ENCODE measurements around the gene HOXC10.

The HOXC10 gene

GRCh38 chr12:53986686-53987483 lies 1.9 kb downstream of the HOXC10 start:
- H3K4me1 ChIP-seq (ENCODE audit: control insufficient read depth, insufficient read depth, low read length), result no peaks in the 10 kb centered on the region
- no peaks in the 10 kb centered on the region for H3K36me3 ChIP-seq (ENCODE audit: control insufficient read depth, insufficient read depth, low read length)
- no peak overlapping the region for H3K27ac ChIP-seq (ENCODE audit: insufficient read depth, low read depth, low read length, poor library complexity, severe bottlenecking)
- no peak overlapping the region for H3K4me3 ChIP-seq (ENCODE audit: insufficient read depth, low read depth, low read length)
- H3K27me3 ChIP-seq (ENCODE audit: control insufficient read depth, insufficient read depth, low read length, poor library complexity, severe bottlenecking), result peaks cover 100% of the 10 kb centered on the region
- 48 to 52% methylated on average over 21 of the region's 21 CpGs for WGBS, 2 experiments
- H3K9me3 ChIP-seq (ENCODE audit: control insufficient read depth, low read length), result no peaks in the 10 kb centered on the region

- Histone ChIP-seq H3K4me3 (ENCODE audit: insufficient read depth, low read depth, low read length) (no peak overlapping the region), H3K27me3 (ENCODE audit: control insufficient read depth, insufficient read depth, low read length, poor library complexity, severe bottlenecking) (peaks cover 100% of the 10 kb centered on the region), H3K4me1 (ENCODE audit: control insufficient read depth, insufficient read depth, low read length) (no peaks in the 10 kb centered on the region), H3K27ac (ENCODE audit: insufficient read depth, low read depth, low read length, poor library complexity, severe bottlenecking) (no peak overlapping the region), H3K36me3 (ENCODE audit: control insufficient read depth, insufficient read depth, low read length) (no peaks in the 10 kb centered on the region), H3K9me3 (ENCODE audit: control insufficient read depth, low read length) (no peaks in the 10 kb centered on the region)
- WGBS, 2 experiments, result 29 to 34% methylated on average over 4 of the region's 4 CpGs
Measured at GRCh38 chr12:53987787-53988230, 2.9 kb downstream of the HOXC10 start.

DNA sequence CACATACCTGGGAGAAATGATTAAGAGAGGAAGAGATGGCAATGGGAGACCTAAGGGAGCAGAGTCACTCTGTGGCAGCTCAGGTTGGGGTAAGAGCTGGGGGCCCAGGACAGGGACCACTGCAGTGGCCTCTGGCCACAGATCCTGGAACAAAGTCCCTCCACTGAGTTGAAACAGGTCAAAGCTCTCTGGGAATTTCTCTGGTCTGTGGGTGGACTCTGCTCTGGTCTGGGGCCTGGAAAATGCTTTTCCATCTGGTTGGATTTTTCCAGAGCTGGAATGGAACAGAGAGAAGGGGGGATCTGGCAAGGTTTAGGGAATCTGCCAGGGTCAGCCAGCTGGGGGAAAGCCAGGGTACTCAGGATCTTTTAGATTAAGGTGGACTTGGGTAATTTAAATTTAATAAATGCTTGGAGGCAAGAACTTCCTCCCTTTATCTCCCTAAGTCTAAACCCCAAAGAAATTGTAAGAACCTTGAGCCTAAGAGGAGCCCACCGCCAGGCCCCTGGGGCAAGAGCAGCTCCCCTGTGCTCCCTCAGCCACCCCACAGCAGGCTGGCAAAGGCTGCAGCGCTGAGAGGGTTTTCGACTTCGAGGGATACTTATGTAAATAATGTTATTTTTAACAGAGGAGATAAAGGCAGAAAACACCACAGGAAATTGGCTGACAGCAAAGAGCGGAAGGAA lies 3.7 kb downstream of the HOXC10 start:
- peaks cover 100% of the 10 kb centered on the region for H3K27me3 ChIP-seq (ENCODE audit: control insufficient read depth, insufficient read depth, low read length, poor library complexity, severe bottlenecking)
- no peak overlapping the region for H3K4me3 ChIP-seq (ENCODE audit: insufficient read depth, low read depth, low read length)
- no peaks in the 10 kb centered on the region for H3K36me3 ChIP-seq (ENCODE audit: control insufficient read depth, insufficient read depth, low read length)
- H3K4me1 ChIP-seq (ENCODE audit: control insufficient read depth, insufficient read depth, low read length), result no peaks in the 10 kb centered on the region
- H3K9me3 ChIP-seq (ENCODE audit: control insufficient read depth, low read length), result no peaks in the 10 kb centered on the region
- WGBS, 2 experiments, result 7% methylated on average over 5 of the region's 5 CpGs
- H3K27ac ChIP-seq (ENCODE audit: insufficient read depth, low read depth, low read length, poor library complexity, severe bottlenecking), result no peak overlapping the region

DNA sequence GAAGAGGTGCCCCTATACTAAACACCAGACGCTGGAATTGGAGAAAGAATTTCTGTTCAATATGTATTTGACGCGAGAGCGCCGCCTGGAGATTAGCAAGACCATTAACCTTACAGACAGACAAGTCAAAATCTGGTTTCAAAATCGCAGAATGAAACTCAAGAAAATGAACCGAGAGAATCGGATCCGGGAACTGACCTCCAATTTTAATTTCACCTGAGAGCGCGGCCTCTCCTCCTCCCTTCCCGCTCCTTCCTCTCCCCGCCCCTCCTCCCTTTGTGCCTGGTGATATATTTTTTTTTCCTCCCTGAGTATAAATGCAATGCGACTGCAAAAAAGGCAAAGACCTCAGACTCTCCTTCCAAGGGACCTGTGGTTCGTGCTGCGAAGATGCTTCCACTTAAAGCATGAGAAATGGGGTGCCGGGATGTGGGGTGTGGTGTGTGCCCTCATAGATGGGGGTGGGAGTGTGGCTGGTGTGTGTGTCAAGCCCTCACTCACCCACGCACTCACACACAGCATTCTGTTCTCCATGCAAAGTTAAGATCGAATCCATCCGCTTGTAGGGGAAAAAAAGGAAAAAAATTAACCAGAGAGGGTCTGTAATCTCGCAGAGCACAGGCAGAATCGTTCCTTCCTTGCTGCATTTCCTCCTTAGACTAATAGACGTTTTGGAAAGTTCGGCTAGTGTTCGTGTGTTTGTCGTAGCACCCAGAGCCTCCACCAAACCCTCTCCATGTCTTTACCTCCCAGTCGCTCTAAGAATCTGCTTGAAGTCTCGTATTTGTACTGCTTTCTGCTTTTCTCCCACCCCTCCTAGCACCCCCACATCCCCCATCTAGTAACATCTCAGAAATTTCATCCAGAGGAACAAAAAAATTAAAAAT lies 4.5 kb downstream of the HOXC10 start:
- H3K4me3 ChIP-seq (ENCODE audit: insufficient read depth, low read depth, low read length), result no peak overlapping the region
- 18 to 19% methylated on average over 27 of the region's 28 CpGs for WGBS, 2 experiments
- H3K36me3 ChIP-seq (ENCODE audit: control insufficient read depth, insufficient read depth, low read length), result no peaks in the 10 kb centered on the region
- H3K27me3 ChIP-seq (ENCODE audit: control insufficient read depth, insufficient read depth, low read length, poor library complexity, severe bottlenecking), result peaks cover 100% of the 10 kb centered on the region
- no peaks in the 10 kb centered on the region for H3K4me1 ChIP-seq (ENCODE audit: control insufficient read depth, insufficient read depth, low read length)
- no peaks in the 10 kb centered on the region for H3K9me3 ChIP-seq (ENCODE audit: control insufficient read depth, low read length)
- no peak overlapping the region for H3K27ac ChIP-seq (ENCODE audit: insufficient read depth, low read depth, low read length, poor library complexity, severe bottlenecking)

DNA sequence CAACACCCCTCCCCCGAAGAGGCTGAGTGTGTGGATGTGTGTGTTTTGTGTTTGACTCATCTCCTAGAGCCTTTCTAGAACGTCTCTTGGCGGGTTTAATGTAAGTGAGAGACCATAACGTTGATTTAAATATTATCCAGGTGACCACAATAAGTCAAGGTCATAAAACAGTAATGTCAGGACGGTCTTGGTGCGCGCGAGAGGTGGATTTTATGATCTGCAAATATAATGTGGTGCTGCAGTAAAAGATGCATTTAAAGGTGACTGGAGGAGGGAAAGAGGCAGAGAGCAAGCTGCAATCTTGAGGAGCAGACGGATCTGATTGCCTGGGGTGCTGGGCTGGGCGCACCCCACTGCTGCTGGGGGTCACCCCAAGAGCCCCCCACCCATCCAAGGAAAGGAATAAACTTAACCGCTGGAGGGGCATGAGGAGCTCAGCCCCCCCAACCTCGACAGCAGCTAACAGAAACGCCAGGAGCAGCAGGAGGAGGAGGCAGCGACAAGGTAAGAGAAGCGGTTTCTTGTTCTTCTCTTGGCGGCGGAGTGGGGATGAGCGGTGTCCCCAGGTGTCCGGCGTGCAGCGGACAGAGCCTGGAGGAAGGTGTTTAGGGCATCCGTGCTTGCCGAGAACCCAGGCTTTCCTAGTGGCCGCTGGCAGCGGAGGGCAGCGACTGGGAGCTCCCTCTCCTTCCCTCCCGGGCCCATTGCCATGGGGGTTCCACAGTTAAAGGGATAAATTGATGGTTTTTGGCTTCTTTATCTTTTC lies 5.5 kb downstream of the HOXC10 start:
- H3K9me3 ChIP-seq (ENCODE audit: control insufficient read depth, low read length), result no peaks in the 10 kb centered on the region
- WGBS, 2 experiments, result 19 to 21% methylated on average over 27 of the region's 27 CpGs
- no peaks in the 10 kb centered on the region for H3K4me1 ChIP-seq (ENCODE audit: control insufficient read depth, insufficient read depth, low read length)
- no peak overlapping the region for H3K27ac ChIP-seq (ENCODE audit: insufficient read depth, low read depth, low read length, poor library complexity, severe bottlenecking)
- peaks cover 100% of the 10 kb centered on the region for H3K27me3 ChIP-seq (ENCODE audit: control insufficient read depth, insufficient read depth, low read length, poor library complexity, severe bottlenecking)
- no peak overlapping the region for H3K4me3 ChIP-seq (ENCODE audit: insufficient read depth, low read depth, low read length)
- H3K36me3 ChIP-seq (ENCODE audit: control insufficient read depth, insufficient read depth, low read length), result no peaks in the 10 kb centered on the region

DNA sequence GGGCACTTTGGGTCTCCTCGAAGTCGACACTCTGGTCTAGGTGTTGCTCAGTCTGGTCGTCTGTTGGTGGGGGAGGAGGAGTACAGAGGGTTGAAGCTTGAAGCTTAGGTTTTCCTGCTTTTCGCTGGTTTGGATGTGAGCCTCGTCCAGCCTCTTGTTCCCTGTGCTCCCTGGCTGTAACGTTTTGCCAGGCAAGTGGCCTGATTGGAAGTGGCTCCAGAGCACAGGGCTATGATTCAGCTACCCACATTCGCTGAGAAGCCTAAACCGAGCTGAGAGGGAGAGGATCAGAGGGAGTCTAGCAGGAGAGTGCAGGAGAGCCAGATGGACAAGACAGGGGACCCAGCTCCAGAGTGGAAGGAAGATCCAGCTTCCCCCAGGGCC lies 6.1 kb downstream of the HOXC10 start:
- 6 to 8% methylated on average over 8 of the region's 8 CpGs for WGBS, 2 experiments
- Histone ChIP-seq H3K4me3 (ENCODE audit: insufficient read depth, low read depth, low read length) (no peak overlapping the region), H3K27me3 (ENCODE audit: control insufficient read depth, insufficient read depth, low read length, poor library complexity, severe bottlenecking) (peaks cover 100% of the 10 kb centered on the region), H3K4me1 (ENCODE audit: control insufficient read depth, insufficient read depth, low read length) (no peaks in the 10 kb centered on the region), H3K27ac (ENCODE audit: insufficient read depth, low read depth, low read length, poor library complexity, severe bottlenecking) (no peak overlapping the region), H3K9me3 (ENCODE audit: control insufficient read depth, low read length) (no peaks in the 10 kb centered on the region), H3K36me3 (ENCODE audit: control insufficient read depth, insufficient read depth, low read length) (no peaks in the 10 kb centered on the region)

DNA sequence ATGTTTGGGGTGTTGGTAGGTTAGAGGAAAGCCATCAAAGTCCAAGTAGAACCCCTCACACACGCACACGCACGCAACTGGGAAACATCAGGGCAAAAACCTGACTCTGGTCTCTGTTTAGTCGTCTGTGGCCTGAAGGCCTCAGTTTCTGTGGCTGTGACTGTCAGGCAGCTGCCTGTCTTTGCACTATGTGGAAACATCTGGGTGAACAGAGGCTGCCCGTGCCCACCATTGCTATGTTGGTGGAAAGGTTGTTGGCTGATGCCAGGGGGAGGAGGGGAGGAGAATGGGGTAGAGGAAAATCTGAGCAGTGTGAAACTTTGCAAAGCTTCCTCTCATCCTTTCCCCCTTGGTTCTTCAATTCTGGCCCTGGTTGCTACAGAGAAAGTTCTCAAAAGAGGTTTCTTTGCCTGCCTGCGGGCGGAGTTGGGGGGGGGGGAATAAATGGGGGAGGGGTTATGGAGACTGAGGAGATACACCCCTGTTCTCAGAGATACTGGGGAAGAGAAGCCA lies 7.5 kb downstream of the HOXC10 start:
- Histone ChIP-seq H3K36me3 (ENCODE audit: control insufficient read depth, insufficient read depth, low read length) (no peaks in the 10 kb centered on the region), H3K9me3 (ENCODE audit: control insufficient read depth, low read length) (no peaks in the 10 kb centered on the region), H3K27ac (ENCODE audit: insufficient read depth, low read depth, low read length, poor library complexity, severe bottlenecking) (no peak overlapping the region), H3K27me3 (ENCODE audit: control insufficient read depth, insufficient read depth, low read length, poor library complexity, severe bottlenecking) (peaks cover 100% of the 10 kb centered on the region), H3K4me3 (ENCODE audit: insufficient read depth, low read depth, low read length) (no peak overlapping the region), H3K4me1 (ENCODE audit: control insufficient read depth, insufficient read depth, low read length) (no peaks in the 10 kb centered on the region)
- 46 to 52% methylated on average over 7 of the region's 7 CpGs for WGBS, 2 experiments

- Histone ChIP-seq H3K4me3 (ENCODE audit: insufficient read depth, low read depth, low read length) (no peak overlapping the region), H3K4me1 (ENCODE audit: control insufficient read depth, insufficient read depth, low read length) (no peaks in the 10 kb centered on the region), H3K27ac (ENCODE audit: insufficient read depth, low read depth, low read length, poor library complexity, severe bottlenecking) (no peak overlapping the region), H3K27me3 (ENCODE audit: control insufficient read depth, insufficient read depth, low read length, poor library complexity, severe bottlenecking) (peaks cover 100% of the 10 kb centered on the region), H3K9me3 (ENCODE audit: control insufficient read depth, low read length) (no peaks in the 10 kb centered on the region), H3K36me3 (ENCODE audit: control insufficient read depth, insufficient read depth, low read length) (no peaks in the 10 kb centered on the region)
- WGBS, 2 experiments, result 33 to 51% methylated on average over 12 to 18 of the region's 18 CpGs
Measured at GRCh38 chr12:53993162-53994008, 8.4 kb downstream of the HOXC10 start.

- H3K4me3 ChIP-seq (ENCODE audit: insufficient read depth, low read depth, low read length), result no peak overlapping the region
- 12 to 14% methylated on average over 19 of the region's 19 CpGs for whole genome bisulfite sequencing, 2 experiments
- no peaks in the 10 kb centered on the region for H3K9me3 ChIP-seq (ENCODE audit: control insufficient read depth, low read length)
- no peaks in the 10 kb centered on the region for H3K36me3 ChIP-seq (ENCODE audit: control insufficient read depth, insufficient read depth, low read length)
- H3K27ac ChIP-seq (ENCODE audit: insufficient read depth, low read depth, low read length, poor library complexity, severe bottlenecking), result no peak overlapping the region
- H3K27me3 ChIP-seq (ENCODE audit: control insufficient read depth, insufficient read depth, low read length, poor library complexity, severe bottlenecking), result peaks cover 100% of the 10 kb centered on the region
- no peaks in the 10 kb centered on the region for H3K4me1 ChIP-seq (ENCODE audit: control insufficient read depth, insufficient read depth, low read length)
Measured at GRCh38 chr12:53994009-53994263, 9.0 kb downstream of the HOXC10 start.

All from ectodermal cell (in vitro differentiated cells).